ENCODE data around the gene DYSF.

- TF ChIP-seq, protein P1, sequence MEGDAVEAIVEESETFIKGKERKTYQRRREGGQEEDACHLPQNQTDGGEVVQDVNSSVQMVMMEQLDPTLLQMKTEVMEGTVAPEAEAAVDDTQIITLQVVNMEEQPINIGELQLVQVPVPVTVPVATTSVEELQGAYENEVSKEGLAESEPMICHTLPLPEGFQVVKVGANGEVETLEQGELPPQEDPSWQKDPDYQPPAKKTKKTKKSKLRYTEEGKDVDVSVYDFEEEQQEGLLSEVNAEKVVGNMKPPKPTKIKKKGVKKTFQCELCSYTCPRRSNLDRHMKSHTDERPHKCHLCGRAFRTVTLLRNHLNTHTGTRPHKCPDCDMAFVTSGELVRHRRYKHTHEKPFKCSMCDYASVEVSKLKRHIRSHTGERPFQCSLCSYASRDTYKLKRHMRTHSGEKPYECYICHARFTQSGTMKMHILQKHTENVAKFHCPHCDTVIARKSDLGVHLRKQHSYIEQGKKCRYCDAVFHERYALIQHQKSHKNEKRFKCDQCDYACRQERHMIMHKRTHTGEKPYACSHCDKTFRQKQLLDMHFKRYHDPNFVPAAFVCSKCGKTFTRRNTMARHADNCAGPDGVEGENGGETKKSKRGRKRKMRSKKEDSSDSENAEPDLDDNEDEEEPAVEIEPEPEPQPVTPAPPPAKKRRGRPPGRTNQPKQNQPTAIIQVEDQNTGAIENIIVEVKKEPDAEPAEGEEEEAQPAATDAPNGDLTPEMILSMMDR (IDR thresholded peaks at IDR 0.05; ENCODE audit: low read depth, low read length), result no peak
- TF ChIP-seq EZH2phosphoT487 (IDR thresholded peaks at IDR 0.05; ENCODE audit: low read depth), result no peak
These were observed 59.0 kb downstream of the DYSF start for GRCh38 chr2:71512386-71512785.
